Common myeloid progenitor, CD34-positive (primary cell): ENCODE data around the gene IAH1. TPM values are rescaled to one million over a fixed set of nuclear protein-coding genes. Genes with fewer than 3 reads are reported as not detected.

Experiments
- CTCF ChIA-PET: fragments of 350-600 bp; sonication (Branson Sonifier 250); formaldehyde crosslinking; loops from one replicate; lab custom pipeline; 2021; ENCODE audit warnings: antibody characterized with exemption; lab: Charles Lee
- POLR2A ChIA-PET: fragments of 350-600 bp; sonication (Branson Sonifier 250); formaldehyde crosslinking; loops from one replicate; lab custom pipeline; 2021; ENCODE audit warnings: antibody characterized with exemption; lab: Charles Lee
- DNase-seq, 3 donors: peaks; one replicate each; pipeline versions ENCODE4 v3.0.0 to v3.0.0-alpha.2; 2013
- H3K27ac ChIP-seq, 2 experiments: 1 replicate in 1 of 2; 2 replicates in 1 of 2; pipeline ENCODE4 v1.7.0; 2013; ENCODE audit warnings: inconsistent platforms in 2 of 2, low read length in 2 of 2, mild to moderate bottlenecking in 2 of 2, low read depth in 1 of 2, moderate library complexity in 1 of 2; ENCODE audit not compliant: severe bottlenecking in 2 of 2, insufficient read depth in 1 of 2, poor library complexity in 1 of 2
- H3K27me3 ChIP-seq, 5 experiments: replicated peaks in 2 of 5; 1 replicate in 3 of 5; 2 replicates in 2 of 5; pipeline versions ENCODE4 v1.6.1 to v1.7.0; 2013; ENCODE audit warnings: low read length in 4 of 5, mild to moderate bottlenecking in 2 of 5, moderate library complexity in 2 of 5, inconsistent platforms in 1 of 5; ENCODE audit not compliant: insufficient read depth in 5 of 5, control insufficient read depth in 4 of 5
- H3K36me3 ChIP-seq, 4 experiments: 1 replicate in 2 of 4; 2 replicates in 2 of 4; pipeline versions ENCODE4 v1.6.1 to v1.7.0; 2013; ENCODE audit warnings: low read length in 3 of 4, control low read depth in 1 of 4, mild to moderate bottlenecking in 1 of 4; ENCODE audit not compliant: control insufficient read depth in 4 of 4, insufficient read depth in 4 of 4
- H3K4me1 ChIP-seq, 4 experiments: 1 replicate in 3 of 4; 2 replicates in 1 of 4; pipeline versions ENCODE4 v1.6.1 to v1.7.1; 2013; ENCODE audit warnings: low read length in 3 of 4, mild to moderate bottlenecking in 3 of 4, control low read depth in 1 of 4, inconsistent platforms in 1 of 4, moderate library complexity in 1 of 4; ENCODE audit not compliant: control insufficient read depth in 4 of 4, insufficient read depth in 4 of 4; ENCODE audit errors: control extremely low read depth in 1 of 4
- H3K4me3 ChIP-seq, 7 experiments: 1 replicate in 4 of 7; 2 replicates in 3 of 7; pipeline versions ENCODE4 v1.5.1 to v1.7.0; 2013; ENCODE audit warnings: mild to moderate bottlenecking in 7 of 7, low read length in 6 of 7, moderate library complexity in 6 of 7, inconsistent platforms in 2 of 7, low read depth in 2 of 7, control low read depth in 1 of 7; ENCODE audit not compliant: insufficient read depth in 4 of 7, control insufficient read depth in 1 of 7; ENCODE audit errors: extremely low read depth in 1 of 7
- H3K9me3 ChIP-seq, 5 experiments: 1 replicate in 4 of 5; 2 replicates in 1 of 5; pipeline versions ENCODE4 v1.6.1 to v1.7.1; 2013; ENCODE audit warnings: low read length in 4 of 5, mild to moderate bottlenecking in 2 of 5, inconsistent platforms in 1 of 5, low read depth in 1 of 5, moderate library complexity in 1 of 5; ENCODE audit not compliant: control insufficient read depth in 4 of 5, insufficient read depth in 2 of 5; ENCODE audit errors: control extremely low read depth in 1 of 5
- WGBS: methylation state at CpG from one replicate; pipeline ENCODE4 v1.1.5; 2013; ENCODE audit not compliant: insufficient coverage; 5-methylcytosine and 5-hydroxymethylcytosine counted together
- polyA plus RNA-seq: library from polyadenylated mRNA; unstranded; fragments of 120-200 nt; gene quantifications from one replicate; pipeline ENCODE4 v1.2.1, GENCODE V29; 2013

The IAH1 gene, protein sequence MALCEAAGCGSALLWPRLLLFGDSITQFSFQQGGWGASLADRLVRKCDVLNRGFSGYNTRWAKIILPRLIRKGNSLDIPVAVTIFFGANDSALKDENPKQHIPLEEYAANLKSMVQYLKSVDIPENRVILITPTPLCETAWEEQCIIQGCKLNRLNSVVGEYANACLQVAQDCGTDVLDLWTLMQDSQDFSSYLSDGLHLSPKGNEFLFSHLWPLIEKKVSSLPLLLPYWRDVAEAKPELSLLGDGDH
- polyA plus RNA-seq, result 51.7 TPM

DNA sequence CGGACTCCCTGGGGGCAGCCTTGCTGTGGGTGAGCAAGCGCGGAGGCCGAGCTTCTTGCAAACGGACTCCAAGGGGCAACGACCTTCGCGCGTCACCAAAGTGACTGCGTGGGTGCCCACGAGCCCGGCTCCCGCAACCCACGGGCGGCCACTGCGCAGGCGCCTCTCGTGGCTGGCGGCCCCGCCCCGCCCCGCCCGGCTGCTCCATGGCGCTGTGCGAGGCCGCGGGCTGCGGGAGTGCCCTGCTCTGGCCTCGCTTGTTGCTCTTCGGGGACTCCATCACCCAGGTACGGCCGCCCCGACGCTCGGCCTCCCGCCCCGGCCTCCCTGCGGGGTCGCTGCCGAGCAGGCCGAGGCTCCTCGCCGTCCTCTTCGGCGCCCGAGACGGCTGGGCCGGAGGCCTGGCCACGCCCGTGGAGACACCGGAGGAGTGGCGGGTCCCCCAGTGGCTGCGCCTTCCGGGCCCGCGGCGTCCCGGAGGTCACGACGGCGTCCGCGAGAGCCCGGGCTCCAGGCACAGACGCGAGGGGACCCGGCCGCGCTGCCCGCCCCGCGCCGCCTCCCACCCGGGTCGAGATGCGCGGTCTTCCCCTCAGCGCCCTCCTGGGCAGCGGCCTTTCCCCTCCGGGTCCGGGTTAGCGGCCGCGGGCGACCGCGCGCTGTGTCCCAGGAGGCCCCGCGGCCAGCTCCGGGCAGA is at the start of gene IAH1:
IAH1 (plus strand) TSS at position 191 of the 697 bp plus-strand sequence; CDS start at position 207, 16 bp downstream.
- POLR2A ChIA-PET, result interaction anchor here (0.6 to 1.2 kb wide), 2 partner anchors 12 to 131 kb away, joined by 3 read pairs; no protein-coding TSS in a partner anchor
- Histone ChIP-seq H3K4me1 (peaks cover 0 to 18% (median 13%) of the 10 kb centered on the region in 4 experiments), H3K4me3 (peak within 1 kb of the TSS; percentile 74 to 91 (median 85)), H3K27ac (peak within 1 kb of the TSS in 1 of 2 experiments; percentile 61), H3K36me3 (peaks cover 2 to 38% (median 13%) of the 10 kb centered on the region in 4 experiments), H3K27me3 (no peaks in the 10 kb centered on the region), H3K9me3 (no peaks in the 10 kb centered on the region)
- under 1% methylated on average over 78 of the region's 91 CpGs for WGBS
- DNase-seq, result peak; percentile 41 to 70 (median 55)
- CTCF ChIA-PET, result interaction anchor here (0.6 to 1.3 kb wide), 4 partner anchors 9 to 155 kb away, joined by 3 to 5 read pairs (median 4); no protein-coding TSS in a partner anchor

DNA sequence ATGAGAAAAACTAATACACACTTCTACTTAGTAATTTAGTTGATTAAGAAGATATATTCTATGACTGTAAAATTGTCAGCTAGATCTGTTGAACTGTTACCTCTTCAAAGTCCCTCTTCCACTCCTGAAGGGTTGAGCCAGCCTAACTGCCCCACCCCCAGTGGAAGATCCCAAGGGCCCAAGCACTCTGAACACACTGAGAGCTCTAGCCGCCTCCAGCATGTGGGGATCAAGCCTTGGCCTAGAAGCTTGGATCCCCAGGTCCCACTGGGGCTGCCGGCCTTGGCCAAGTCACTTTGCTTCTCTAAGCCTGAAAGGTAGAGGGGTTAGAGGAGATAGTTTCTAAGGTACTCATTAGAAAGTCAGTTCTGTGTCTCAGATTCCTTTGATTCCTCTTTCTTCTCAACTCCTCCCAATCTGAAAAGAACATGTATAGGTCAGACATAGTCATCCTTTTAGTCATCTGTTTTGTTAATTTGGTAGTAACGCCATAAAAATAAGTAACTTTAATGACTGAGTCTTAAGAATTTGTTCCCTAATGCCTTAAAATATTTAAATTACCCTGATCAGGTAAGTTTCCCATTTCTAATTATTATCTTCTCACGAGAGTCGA is 45.3 kb upstream of the IAH1 start:
- ChIA-PET CTCF (interaction anchor here (1.4 kb wide), 1 partner anchor 10 kb away, joined by 3 read pairs; no protein-coding TSS in a partner anchor), POLR2A (no interaction called here)
- Histone ChIP-seq H3K36me3 (peaks cover 6 to 46% (median 31%) of the 10 kb centered on the region in 4 experiments), H3K9me3 (no peaks in the 10 kb centered on the region), H3K27me3 (no peaks in the 10 kb centered on the region), H3K4me1 (peaks cover 6 to 14% (median 11%) of the 10 kb centered on the region in 4 experiments), H3K27ac (no peak overlapping the region), H3K4me3 (no peak overlapping the region)
- no CpG with 5 or more reads among the region's 5 CpGs for WGBS
- no peak for DNase-seq

DNA sequence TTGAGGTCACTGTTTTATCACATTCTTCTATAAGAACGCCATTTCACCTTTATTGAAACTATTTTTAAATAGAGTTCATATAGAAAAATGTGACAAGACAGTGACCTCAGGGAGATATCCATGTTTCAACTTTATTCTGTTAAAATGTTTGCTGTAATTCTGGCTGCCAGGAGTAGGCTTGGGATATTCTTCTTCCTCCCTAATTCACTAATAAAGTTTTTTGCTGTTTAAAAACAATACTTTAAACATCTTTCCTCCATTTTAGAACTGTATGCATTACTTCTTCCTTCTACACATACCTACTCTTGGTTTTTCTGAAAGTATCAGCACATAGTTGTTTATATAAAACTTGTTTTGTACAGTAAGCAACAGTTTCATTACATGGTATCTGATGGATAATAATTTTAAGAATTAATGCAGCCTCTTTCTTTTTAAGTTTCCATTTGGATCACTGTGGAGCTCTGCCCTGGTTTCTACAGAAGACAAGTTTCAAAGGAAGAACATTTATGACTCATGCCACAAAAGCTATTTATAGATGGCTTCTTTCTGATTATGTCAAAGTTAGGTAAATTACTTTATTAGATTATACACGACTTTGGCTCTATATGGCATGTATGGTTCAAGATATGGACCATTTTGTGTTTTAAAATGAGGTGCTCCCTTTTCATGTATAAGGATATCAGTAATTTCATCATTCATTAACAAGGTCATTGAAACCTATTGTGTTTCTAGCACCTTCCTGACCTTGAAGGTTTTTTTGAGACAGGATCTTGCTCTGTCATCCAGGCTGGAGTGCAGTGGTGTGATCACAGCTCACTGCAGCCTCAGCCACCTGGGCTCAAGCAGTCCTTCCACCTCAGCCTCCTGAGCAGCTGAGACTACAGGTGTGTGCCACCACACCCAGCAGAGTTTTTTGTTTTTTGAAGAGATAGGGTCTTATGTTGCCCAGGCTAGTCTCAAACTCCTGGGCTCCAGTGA is 43.7 kb upstream of the IAH1 start:
- no peak overlapping the region for H3K4me3 ChIP-seq
- no peak overlapping the region for H3K27ac ChIP-seq
- no peaks in the 10 kb centered on the region for H3K27me3 ChIP-seq
- no peak for DNase-seq
- ChIA-PET CTCF (no interaction called here), POLR2A (no interaction called here)
- no peaks in the 10 kb centered on the region for H3K4me1 ChIP-seq
- WGBS, result no CpG with 5 or more reads among the region's 2 CpGs
- peaks cover 6 to 60% (median 38%) of the 10 kb centered on the region in 4 experiments for H3K36me3 ChIP-seq
- H3K9me3 ChIP-seq, result no peaks in the 10 kb centered on the region

DNA sequence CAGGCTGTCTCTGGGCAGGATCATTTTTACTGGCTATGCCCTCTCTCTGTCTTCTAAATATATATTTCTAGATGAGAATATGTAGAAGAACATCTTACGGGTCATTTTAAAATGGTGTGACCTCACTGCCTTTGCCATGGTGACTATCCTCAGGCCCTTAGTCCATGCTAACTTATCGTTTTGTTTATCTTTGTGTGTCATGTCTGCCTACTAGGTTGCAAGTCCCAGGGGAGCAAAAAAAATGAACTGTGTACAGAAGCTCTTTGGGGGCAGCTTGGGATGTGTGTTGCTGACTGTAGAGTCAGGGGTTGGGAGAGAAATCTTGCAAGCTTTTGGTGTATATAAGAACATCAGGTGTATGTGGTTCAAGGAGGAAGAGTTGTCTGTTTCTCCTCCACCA is 39.9 kb upstream of the IAH1 start:
- peaks cover 0 to 2% (median 0%) of the 10 kb centered on the region in 5 experiments for H3K9me3 ChIP-seq
- 92% methylated on average over 1 of the region's 2 CpGs for WGBS
- peak overlapping the region in 1 of 2 experiments; percentile 5 for H3K27ac ChIP-seq
- DNase-seq, result no peak
- no peak overlapping the region for H3K4me3 ChIP-seq
- no peaks in the 10 kb centered on the region for H3K4me1 ChIP-seq
- ChIA-PET POLR2A (no interaction called here), CTCF (interaction anchor here (0.8 kb wide), 1 partner anchor 101 kb away, joined by 4 read pairs; no protein-coding TSS in a partner anchor)
- peaks cover 15 to 85% (median 57%) of the 10 kb centered on the region in 4 experiments for H3K36me3 ChIP-seq
- H3K27me3 ChIP-seq, result no peaks in the 10 kb centered on the region

DNA sequence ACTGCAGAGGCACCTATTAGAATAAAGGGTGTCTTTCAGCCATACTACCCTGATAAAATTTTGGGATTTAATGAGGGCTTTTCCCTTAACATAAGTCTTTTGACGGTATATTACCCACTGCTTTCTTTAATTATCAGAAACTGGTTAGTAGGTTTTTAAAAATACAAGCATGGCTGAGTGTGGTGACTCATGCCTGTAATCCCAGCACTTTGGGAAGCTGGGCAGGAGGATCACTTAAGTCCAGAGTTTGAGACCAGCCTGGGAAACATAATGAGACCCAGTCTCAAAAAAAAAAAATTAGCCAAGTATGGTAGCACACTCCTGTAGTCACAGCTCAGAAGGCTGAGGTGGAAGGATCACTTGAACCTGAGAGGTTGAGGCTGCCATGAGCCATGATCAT is 34.8 kb upstream of the IAH1 start:
- no peak for DNase-seq
- H3K36me3 ChIP-seq, result peaks cover 26 to 82% (median 47%) of the 10 kb centered on the region in 4 experiments
- no peak overlapping the region for H3K27ac ChIP-seq
- WGBS, result no CpG with 5 or more reads among the region's 1 CpG
- ChIA-PET CTCF (interaction anchor here (1.5 kb wide), 1 partner anchor 10 kb away, joined by 3 read pairs; no protein-coding TSS in a partner anchor), POLR2A (no interaction called here)
- H3K4me1 ChIP-seq, result no peaks in the 10 kb centered on the region
- peaks cover 0 to 2% (median 0%) of the 10 kb centered on the region in 5 experiments for H3K9me3 ChIP-seq
- H3K4me3 ChIP-seq, result no peak overlapping the region
- no peaks in the 10 kb centered on the region for H3K27me3 ChIP-seq

DNA sequence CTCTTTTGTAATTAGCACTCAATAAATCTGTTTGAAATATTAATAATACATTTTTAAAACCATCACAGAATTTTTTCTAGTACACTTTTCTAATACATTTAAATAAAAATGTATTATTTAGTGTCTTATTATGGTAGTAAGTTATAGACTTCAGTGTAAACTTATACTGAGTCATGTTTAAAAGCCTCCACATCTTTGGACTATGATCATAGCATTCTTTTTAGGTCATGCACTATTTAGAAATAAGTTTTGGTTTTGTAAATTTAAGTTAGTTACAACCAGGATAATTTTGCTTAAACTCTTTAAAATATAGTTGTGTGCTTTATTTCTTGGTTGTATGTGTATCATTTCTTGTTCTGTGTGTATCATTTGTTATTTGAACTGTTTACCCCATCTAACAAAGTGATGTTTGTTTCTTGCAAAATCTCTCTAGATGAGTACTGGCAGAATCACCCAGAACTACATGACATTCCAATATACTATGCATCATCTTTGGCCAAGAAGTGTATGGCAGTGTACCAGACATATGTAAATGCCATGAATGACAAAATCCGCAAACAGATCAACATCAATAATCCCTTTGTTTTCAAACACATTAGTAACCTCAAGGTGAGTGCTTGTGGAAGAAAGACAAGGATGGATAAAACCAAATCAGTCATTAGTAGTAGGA is 34.2 kb upstream of the IAH1 start:
- Histone ChIP-seq H3K36me3 (peaks cover 28 to 79% (median 46%) of the 10 kb centered on the region in 4 experiments), H3K27me3 (no peaks in the 10 kb centered on the region), H3K4me1 (no peaks in the 10 kb centered on the region), H3K27ac (no peak overlapping the region), H3K9me3 (peaks cover 0 to 2% (median 0%) of the 10 kb centered on the region in 5 experiments), H3K4me3 (no peak overlapping the region)
- DNase-seq, result no peak
- ChIA-PET CTCF (no interaction called here), POLR2A (no interaction called here)
- WGBS, result no CpG with 5 or more reads among the region's 1 CpG
